Globus pallidus (tissue), 1 donor: ENCODE data around the gene MAP4.
A peak's percentile ranks its signal among the peaks of the same experiment; 100 is the strongest.

Experiments used
- DNase-seq: peaks from one replicate; pipeline ENCODE4 v3.0.0-alpha.2; 2015; ENCODE audit warnings: low spot score

The MAP4 gene

GRCh38 chr3:47863391-47864128, 152.7 kb downstream of the MAP4 start:
- DNase-seq: no peak

- no peak for DNase-seq
Measured at GRCh38 chr3:47859956-47860605, 156.1 kb downstream of the MAP4 start.

- DNase-seq: no peak
Measured at GRCh38 chr3:47857151-47857550, 159.1 kb downstream of the MAP4 start.

- peak; percentile 48 for DNase-seq
Measured at GRCh38 chr3:47856669-47857068, 159.5 kb downstream of the MAP4 start.

GRCh38 chr3:47855461-47856383, 160.5 kb downstream of the MAP4 start:
- DNase-seq: no peak

GRCh38 chr3:47854720-47855455, 161.3 kb downstream of the MAP4 start:
- no peak for DNase-seq

- DNase-seq: no peak
Measured at GRCh38 chr3:47854267-47854666, 161.9 kb downstream of the MAP4 start.

- peak; percentile 39 for DNase-seq
Measured at GRCh38 chr3:47852604-47853602, 163.3 kb downstream of the MAP4 start.

- DNase-seq: no peak
Measured at GRCh38 chr3:47851888-47852603, 164.2 kb downstream of the MAP4 start.

GRCh38 chr3:47850564-47851410, 165.4 kb downstream of the MAP4 start:
- no peak for DNase-seq

- no peak for DNase-seq
Measured at GRCh38 chr3:47849699-47850563, 166.3 kb downstream of the MAP4 start.

- no peak for DNase-seq
Measured at GRCh38 chr3:47849186-47849698, 167.0 kb downstream of the MAP4 start.

- DNase-seq: no peak
Measured at GRCh38 chr3:47848599-47849117, 167.6 kb downstream of the MAP4 start.

- DNase-seq: no peak
Measured at GRCh38 chr3:47847801-47848518, 168.3 kb downstream of the MAP4 start.

GRCh38 chr3:47847260-47847659, 169.0 kb downstream of the MAP4 start:
- no peak for DNase-seq

GRCh38 chr3:47846880-47847248, 169.4 kb downstream of the MAP4 start:
- DNase-seq: no peak
